HG03280 (cell line): ENCODE measurements around the gene EXOC4.

Experiments used
- ATAC-seq: cut with Tn5 transposase; IDR thresholded peaks from one replicate; pipeline ENCODE4 v1.9.1; 2021; ENCODE audit warnings: mild to moderate bottlenecking, moderate library complexity; ENCODE audit not compliant: unreplicated experiment

The EXOC4 gene

DNA sequence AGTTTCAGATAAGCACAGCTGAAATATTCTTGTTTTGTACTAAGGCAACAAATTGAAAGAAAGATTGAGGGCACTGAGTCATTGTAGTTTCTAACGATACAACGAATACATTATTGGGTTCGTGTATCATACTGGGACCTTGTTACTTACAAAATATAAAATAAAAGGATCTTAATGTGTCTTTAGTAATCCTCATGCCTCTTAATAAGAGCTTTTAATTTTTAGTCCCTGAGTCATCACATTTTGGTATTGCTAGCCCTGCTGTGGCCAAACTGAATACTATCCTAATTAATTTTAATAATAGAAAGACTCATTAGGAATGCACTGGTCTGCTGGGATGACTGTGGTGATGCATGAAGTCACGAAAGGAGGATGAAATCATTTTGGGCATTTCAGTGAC is 309.7 kb downstream of the EXOC4 start:
- ATAC-seq: no peak

DNA sequence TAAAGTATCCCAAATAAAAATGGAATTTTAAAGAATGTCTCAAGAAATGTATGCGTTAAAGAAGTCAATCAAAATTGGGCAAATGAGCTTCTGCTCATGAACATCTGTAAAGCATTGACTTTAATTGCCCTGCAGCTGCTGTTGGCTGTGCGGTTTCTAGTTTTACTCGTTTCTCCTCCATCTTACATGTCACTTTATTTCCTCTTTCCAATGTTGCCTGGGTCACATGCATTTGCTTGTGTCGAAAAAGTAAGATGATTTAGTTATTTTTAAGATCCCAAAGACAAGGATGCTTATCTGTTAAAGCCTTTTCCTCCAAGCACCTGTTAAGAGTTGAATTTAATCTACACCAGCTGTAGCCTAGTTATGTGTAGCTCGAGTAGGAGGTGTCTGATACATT is 310.4 kb downstream of the EXOC4 start:
- no peak for ATAC-seq

DNA sequence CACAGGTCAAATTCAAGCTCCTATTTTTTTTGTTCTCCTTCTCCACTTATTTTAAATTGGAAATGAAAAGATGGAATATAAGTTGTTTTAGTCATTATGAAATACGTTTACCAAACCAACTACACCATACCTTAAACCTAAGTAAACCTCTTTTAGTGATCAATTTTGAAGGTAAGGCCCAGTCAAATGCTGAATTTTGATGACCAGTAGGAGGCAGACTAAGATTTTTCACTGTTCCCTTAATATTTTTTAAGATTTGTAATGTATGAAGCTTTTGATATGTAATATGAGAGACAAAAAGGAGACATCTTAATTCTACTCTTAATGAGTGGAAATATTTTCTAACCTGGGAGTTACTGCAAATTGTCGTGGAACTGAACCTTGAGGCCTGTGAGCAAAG is 311.6 kb downstream of the EXOC4 start:
- no peak for ATAC-seq

GRCh38 chr7:133568544-133568943 is 315.7 kb downstream of the EXOC4 start:
- ATAC-seq: no peak

DNA sequence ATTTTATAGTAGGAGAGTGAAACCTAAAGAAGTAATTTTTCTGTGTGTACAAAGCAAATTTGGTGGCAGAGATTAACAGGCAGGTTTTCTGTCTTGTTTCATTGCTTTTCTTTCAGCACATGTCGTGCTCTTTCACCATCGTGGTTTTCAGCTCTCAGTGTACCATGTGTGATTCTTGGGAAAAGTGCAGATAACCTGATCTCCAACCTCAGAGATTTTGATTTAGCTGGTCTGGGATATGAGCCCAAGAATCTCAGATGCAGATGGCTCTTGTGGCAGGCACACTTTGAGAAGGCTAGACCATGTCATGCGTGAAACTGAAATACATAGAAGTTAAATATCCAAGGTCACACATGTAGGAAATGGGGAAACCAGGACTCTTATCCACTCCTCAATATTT is 317.4 kb downstream of the EXOC4 start:
- no peak for ATAC-seq

DNA sequence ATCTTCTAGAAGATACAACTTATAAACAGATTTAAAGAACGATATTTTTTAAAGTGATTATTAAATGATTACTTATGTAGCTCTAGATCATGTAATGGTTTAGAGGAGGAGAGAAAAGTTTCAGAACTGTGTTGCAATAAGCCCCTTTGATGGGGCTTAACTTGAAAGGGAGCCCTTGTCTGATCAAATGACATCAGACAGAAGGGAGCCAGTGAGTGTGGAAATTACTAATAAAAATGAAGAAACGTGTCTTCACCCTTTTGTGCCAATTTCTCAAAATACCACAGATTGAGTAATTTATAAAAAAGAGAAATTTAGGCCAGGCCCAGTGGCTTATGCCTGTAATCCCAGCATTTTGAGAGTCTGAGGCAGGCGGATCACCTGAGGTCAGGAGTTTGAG is 318.2 kb downstream of the EXOC4 start:
- ATAC-seq: no peak

GRCh38 chr7:133572087-133572486 is 319.2 kb downstream of the EXOC4 start:
- ATAC-seq: no peak

DNA sequence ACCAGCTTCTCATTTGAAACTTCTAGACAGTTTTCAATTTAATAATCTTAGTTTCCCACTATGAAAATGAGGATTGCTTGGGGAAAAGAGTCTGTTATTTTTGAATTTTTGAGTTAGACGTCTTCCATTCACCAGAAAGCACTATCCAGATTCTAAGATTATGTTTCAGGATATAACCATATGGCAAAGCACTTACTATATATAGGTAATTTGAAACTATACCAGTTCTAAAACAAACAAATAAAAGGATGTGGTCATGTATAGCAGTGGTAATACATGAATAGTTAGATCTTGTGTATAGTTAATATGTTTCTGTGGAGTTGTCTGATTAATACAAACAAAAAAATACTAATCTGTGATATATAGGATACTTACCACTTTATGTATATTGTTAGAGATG is 320.0 kb downstream of the EXOC4 start:
- ATAC-seq: no peak

- ATAC-seq: no peak
Measured at GRCh38 chr7:133573554-133574265, 320.8 kb downstream of the EXOC4 start.

DNA sequence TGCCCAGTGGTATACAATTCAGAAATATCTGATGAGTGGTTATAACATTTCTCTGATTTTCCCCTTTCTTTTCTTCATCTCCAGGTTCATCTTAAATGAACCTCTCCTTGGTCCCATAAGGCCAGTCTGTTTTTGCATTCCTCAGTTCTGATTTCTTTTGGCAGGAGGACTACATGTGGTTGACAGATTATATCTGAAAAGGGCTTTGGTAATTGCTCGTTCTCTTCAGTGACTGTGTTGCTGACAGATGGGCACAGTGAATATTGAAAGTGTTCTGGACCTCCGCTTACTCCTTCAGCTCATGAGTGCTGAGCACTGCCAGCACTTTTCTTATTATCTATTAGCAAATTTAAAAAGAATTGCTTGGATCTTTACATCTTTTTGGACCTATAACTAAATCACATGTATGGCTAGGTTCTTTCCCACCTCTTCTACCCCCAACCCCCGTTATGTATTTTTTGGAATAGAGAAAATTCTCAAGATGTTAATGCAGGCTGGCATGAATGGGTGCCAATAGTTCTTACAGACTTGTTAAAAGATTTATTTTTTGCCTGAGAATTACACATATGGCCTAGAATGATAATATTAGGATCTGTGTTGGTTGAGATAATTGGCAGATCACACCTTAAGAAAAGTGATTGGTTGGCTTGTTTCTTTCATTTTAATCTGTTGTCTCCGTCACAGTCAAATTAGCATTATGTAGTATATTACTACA is 323.0 kb downstream of the EXOC4 start:
- ATAC-seq: no peak

DNA sequence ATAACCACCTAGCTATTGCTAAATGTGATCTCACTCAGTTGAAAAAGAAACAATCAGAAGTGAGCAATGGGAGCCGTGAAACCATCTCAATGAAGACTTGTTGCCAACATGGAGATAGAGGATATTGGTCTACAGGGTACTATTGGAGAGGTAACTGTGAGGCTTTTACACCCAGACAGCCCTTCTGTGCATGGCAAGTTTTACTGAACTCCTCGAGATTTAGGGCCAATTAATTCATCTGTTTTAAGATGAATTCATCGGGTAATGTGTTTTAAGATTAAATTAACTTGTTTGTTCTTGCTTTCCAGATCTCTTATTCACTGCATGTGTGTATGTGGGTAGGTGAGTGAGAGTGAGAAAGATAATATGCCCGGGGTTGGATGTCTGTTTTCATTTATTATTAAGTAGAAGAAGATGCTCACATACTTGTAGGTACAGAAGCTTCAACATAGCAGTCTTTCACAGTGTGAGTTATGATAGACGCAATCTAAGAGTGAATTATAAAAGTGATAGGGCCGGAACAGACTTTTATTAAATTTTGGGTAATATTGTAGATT is 323.8 kb downstream of the EXOC4 start:
- ATAC-seq: no peak

DNA sequence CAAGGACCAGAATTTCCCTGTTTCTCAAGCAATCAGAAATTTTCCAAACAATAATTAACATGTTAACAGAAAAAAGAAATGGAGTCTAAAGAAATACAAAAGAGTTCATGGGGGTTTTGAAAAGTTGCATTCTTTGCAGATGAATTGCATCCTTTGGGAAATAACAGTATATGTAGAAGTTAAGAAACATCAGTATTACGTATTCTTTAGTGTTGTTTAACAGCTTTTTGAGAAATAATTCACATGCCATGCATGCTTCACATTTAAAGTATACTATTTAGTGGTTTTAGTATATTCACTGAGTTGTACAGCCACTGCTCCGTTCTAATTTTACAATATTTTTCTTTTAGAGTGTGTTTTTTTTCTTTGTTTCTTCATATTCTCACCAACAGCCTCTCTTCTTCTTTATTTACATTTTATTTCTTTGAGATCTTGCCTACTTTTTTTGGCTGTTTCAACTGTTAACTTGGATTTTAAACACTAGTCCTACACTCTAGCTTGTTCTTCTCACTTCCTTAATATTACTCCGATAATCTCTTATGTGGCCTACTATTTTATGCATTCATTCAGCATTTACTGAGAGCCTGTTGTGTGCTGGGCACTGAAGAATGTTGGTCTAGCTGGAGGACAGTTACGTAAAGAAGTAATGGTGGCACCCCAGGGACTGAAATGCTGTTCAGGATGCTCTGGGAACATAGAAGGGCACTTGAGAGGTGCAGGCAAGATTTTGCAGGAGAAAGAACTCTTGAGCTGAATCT is 330.1 kb downstream of the EXOC4 start:
- ATAC-seq: no peak

DNA sequence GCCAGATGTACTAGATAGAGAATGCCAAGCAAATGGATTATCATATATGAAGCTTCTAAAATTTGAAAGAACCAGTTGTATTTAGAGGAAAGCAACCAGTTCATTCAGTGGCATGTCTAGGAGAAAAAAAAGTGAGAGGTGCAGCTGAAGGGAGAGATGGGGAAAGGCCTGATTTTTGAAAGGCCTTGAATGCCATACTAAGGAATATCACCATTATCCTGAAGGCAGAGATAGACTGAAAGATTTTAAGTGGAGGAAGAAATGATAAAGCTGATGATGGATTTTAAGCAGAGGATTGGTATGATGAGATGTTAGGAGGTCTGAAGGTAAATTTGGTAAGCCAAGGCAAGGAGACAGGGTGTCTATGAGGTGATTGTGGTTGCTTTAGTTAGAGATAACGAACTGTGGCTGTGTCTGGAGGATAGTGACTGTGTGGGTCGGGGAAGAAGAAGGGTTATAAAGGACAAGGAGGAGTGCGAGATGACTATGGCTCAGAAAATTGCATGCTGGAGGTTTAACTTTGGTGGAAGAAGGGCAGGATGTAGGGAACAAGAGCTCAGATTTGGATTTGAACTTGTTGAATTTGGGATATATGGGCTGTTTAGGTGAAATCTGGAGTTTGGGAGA is 330.8 kb downstream of the EXOC4 start:
- no peak for ATAC-seq

DNA sequence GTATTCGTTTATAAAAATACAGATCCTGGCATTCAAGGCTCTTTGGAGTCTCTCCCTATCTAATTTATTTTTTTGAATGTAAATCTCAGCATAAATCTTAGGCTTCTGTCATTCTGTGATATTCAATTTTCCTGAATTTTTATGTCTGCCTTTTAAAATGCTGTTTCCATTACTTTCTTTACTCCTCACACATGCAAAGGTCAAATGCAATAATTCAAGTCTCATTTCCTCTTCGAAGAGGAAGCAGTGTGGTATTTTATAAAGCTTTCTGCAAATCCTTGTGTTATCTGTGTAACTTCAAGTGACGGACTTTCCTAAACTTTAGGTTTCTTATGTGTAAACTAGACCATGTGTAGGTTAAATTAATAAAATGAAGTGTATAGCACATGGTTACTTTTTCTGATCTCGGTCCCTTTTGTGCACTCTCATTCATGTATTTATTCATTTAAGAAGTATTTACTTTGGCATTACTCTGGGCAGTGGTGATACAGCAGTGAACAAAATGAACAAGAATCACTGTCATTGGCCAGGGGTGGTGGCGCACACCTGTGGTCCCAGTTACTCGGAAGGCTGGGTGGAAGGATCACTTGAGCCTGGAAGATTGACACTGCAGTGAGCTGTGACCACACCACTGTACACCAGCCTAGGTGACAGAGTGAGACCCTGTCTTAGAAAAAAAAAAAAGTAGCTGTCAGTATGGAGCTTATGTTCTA is 332.2 kb downstream of the EXOC4 start:
- no peak for ATAC-seq

DNA sequence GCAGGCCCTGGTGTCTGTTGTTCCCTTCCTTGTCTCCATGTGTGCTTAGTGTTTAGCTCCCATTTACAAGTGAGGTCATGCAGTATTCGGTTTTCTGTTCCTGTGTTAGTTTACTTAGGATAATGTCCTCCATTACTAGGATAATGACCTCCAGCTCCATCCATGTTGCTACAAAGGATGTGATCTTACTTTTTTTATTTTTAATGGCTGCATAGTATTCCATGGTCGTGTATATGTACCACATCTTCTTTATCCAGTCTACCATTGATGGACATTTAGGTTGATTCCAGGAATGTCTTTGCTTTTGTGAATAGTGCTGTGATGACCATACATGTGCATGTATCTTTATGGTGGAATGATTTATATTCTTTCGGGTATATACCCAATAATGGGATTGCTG is 333.4 kb downstream of the EXOC4 start:
- ATAC-seq: no peak

DNA sequence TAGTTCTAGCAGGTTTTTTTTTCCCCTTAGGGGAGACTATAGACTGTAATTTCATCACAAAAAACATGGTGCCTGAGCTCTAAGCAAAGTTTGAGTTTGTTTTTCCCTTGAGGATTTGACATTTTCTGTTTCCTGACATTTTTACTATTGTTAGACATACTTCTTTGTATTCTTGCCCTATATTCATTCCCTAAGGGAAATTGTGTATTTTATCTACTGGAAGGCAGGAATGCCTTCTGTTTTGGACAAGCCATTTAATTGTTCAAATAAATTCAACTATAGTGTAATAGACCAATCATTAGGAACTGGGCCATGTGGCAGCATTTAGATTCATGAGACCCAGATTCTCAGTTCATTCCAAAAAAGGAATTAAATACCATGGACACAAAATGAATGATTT is 335.0 kb downstream of the EXOC4 start:
- ATAC-seq: no peak

DNA sequence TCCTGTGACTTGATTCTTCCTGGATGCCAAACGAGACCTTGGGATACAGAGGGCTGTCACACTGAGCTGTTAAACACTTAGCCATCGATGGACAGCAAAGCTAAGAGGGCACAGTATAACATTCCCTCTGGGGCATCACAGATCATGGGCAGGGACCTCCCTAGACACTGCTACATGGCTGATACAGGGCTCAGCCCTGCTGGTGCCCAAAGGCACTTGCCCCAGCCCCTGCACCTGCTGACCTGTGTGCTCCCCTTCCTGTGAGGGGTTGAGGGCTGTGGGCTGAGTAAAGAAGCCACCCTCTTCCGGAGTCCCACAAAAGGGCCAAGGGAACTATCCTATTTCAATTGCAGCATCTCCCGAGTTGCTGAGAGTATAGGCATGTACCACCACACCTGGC is 337.9 kb downstream of the EXOC4 start:
- ATAC-seq: no peak

DNA sequence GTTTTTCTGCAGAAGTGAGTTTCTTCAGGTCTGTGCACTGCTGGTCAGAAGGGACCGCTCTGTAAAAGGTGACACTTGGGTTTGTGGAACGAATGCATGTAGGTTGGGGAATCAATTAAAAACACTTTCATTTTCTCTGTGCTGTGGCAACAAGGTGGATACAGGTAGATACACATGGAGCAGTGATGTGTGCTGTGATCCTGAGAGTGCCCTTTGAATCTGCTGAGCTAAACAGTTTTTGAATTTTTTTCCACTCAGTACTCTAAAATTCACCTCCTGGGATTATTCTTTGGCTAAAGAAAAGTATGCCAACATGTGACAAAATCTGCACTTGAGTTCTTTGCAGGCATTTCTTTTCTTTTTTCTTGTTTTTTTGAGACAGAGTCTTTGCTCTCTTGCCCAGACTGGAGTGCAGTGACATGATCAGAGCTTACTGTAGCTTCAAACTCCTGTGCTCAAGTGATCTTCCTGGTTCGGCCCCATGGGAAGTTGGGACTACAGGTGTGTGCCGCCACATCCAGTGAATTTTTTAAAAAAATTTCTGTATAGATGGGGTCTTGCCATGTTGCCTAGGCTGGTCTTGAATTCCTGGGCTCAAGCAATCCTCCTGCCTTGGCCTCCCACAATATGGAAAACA is 338.9 kb downstream of the EXOC4 start:
- ATAC-seq: no peak

DNA sequence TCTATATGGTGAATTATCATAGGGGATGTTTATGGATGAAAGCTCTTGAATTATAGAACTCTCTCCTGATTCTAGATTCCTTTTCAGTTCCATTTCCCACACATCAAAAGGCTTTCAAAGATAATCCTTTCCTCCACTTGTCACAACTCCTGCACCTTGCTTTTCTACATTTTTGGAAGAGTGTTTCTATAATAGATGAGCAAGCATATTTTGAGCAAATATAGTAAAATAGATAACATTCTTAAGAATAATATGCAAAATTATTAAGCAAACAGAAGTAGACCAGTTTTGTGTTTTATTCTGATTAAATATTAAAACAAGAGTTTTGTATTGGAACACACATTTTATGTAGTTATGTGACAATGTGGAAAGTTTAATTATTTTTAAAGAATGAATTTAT is 340.7 kb downstream of the EXOC4 start:
- ATAC-seq: no peak

DNA sequence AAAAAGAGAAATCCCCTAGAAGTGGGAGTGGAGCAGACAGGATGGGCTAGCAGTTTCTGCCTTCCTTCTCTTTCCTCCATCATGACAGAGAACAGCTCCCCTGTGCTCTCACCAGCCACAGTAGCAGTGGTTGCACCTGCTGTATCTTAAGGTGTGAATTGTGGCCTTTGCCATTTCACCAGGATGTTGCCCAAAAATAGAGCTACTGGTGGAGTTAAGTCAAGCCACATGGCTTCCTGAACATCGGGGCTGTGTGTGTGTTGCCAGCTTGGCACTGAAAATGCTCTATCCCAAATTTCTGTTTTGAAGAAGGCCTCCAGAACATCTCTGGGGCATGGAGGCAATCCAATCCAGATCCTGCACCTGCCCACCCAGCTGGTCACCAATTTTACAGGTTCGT is 348.7 kb downstream of the EXOC4 start:
- ATAC-seq: no peak
